ENCODE results near the gene RBM34. TPM values are rescaled to one million over a fixed set of nuclear protein-coding genes. Genes with fewer than 3 reads are reported as not detected.
A peak's percentile ranks its signal among the peaks of the same experiment; 100 is the strongest.

RBM34 gene
- total and polyA plus RNA-seq, 4 donors, result 31.7 to 129 (median 51.3) TPM

- WGBS, 2 donors, result 1% methylated on average over 65 to 67 of the region's 67 CpGs
- Histone ChIP-seq H3K27ac (ENCODE audit: low read depth in 1 of 2, low read length in 1 of 2) (peak within 1 kb of the TSS; percentile 78 to 98), H3K36me3 (ENCODE audit: control insufficient read depth in 4 of 4, insufficient read depth in 4 of 4, low read length in 4 of 4) (peaks cover 1 to 7% (median 4%) of the 10 kb centered on the region in 4 donors), H3K4me1 (ENCODE audit: control insufficient read depth in 5 of 5, insufficient read depth in 5 of 5, low read length in 5 of 5) (peaks cover 3 to 13% (median 10%) of the 10 kb centered on the region in 5 donors), H3K9ac (ENCODE audit: insufficient read depth in 1 of 2, low read length in 2 of 2) (peak within 1 kb of the TSS; percentile 91 to 99), H3K4me3 (peak within 1 kb of the TSS; percentile 97), H3K9me3 (ENCODE audit: control insufficient read depth in 4 of 4, insufficient read depth in 3 of 4, low read length in 3 of 4) (no peaks in the 10 kb centered on the region), H3K27me3 (ENCODE audit: control insufficient read depth in 3 of 3, insufficient read depth in 3 of 3, low read length in 2 of 3) (no peaks in the 10 kb centered on the region)
- peak; percentile 98 for ATAC-seq (ENCODE audit: insufficient read depth, low FRiP score)
- TF ChIP-seq CTCF (IDR thresholded peaks at IDR 0.05; ENCODE audit: control extremely low read depth, extremely low read depth), result no peak
- peak; percentile 99 for DNase-seq
These were observed 32.4 kb downstream of the RBM34 start, which contains the start of gene TOMM20 for GRCh38 chr1:235128456-235129328. TSS of gene TOMM20 (minus strand) at chr1:235128837. CDS start at chr1:235128715, 122 bp downstream.

GRCh38 chr1:235127732-235128455 is 33.2 kb downstream of the RBM34 start:
- DNase-seq (peak in 1 of 3 donors; percentile 48), ATAC-seq (ENCODE audit: insufficient read depth, low FRiP score) (no peak)
- WGBS, 2 donors, result 1 to 2% methylated on average over 35 of the region's 35 CpGs
- Histone ChIP-seq H3K27me3 (ENCODE audit: control insufficient read depth in 3 of 3, insufficient read depth in 3 of 3, low read length in 2 of 3) (no peaks in the 10 kb centered on the region), H3K36me3 (ENCODE audit: control insufficient read depth in 4 of 4, insufficient read depth in 4 of 4, low read length in 4 of 4) (peaks cover 0 to 9% (median 4%) of the 10 kb centered on the region in 4 donors), H3K27ac (ENCODE audit: low read depth in 1 of 2, low read length in 1 of 2) (peak overlapping the region; percentile 77 to 98), H3K9me3 (ENCODE audit: control insufficient read depth in 4 of 4, insufficient read depth in 3 of 4, low read length in 3 of 4) (no peaks in the 10 kb centered on the region), H3K9ac (ENCODE audit: insufficient read depth in 1 of 2, low read length in 2 of 2) (peak overlapping the region; percentile 91 to 99), H3K4me3 (peak overlapping the region; percentile 97), H3K4me1 (ENCODE audit: control insufficient read depth in 5 of 5, insufficient read depth in 5 of 5, low read length in 5 of 5) (peaks cover 3 to 15% (median 10%) of the 10 kb centered on the region in 5 donors)
- no peak for TF ChIP-seq CTCF (IDR thresholded peaks at IDR 0.05; ENCODE audit: control extremely low read depth, extremely low read depth)

GRCh38 chr1:235127203-235127602 is 33.8 kb downstream of the RBM34 start:
- no peaks in the 10 kb centered on the region for H3K27me3 ChIP-seq (ENCODE audit: control insufficient read depth in 3 of 3, insufficient read depth in 3 of 3, low read length in 2 of 3)
- H3K36me3 ChIP-seq (ENCODE audit: control insufficient read depth in 4 of 4, insufficient read depth in 4 of 4, low read length in 4 of 4), result peaks cover 0 to 5% (median 4%) of the 10 kb centered on the region in 4 donors
- WGBS, 2 donors, result 24 to 40% methylated on average over 4 of the region's 4 CpGs
- H3K27ac ChIP-seq (ENCODE audit: low read depth in 1 of 2, low read length in 1 of 2), result no peak overlapping the region
- DNase-seq, result no peak
- peak overlapping the region; percentile 26 to 91 for H3K9ac ChIP-seq (ENCODE audit: insufficient read depth in 1 of 2, low read length in 2 of 2)
- TF ChIP-seq CTCF (IDR thresholded peaks at IDR 0.05; ENCODE audit: control extremely low read depth, extremely low read depth), result no peak
- H3K4me3 ChIP-seq, result peak overlapping the region; percentile 13
- ATAC-seq (ENCODE audit: insufficient read depth, low FRiP score), result no peak
- H3K4me1 ChIP-seq (ENCODE audit: control insufficient read depth in 5 of 5, insufficient read depth in 5 of 5, low read length in 5 of 5), result peaks cover 3 to 22% (median 10%) of the 10 kb centered on the region in 5 donors
- H3K9me3 ChIP-seq (ENCODE audit: control insufficient read depth in 4 of 4, insufficient read depth in 3 of 4, low read length in 3 of 4), result no peaks in the 10 kb centered on the region
